DOHH2 (cell line): ENCODE data around the gene ETF1.

Experiments
- H3F3A ChIP-seq: fragments of 200-600 bp; sonication (generic), shearing (Covaris generic); 2 replicates; pipeline ENCODE4 v1.6.0; 2016; ENCODE audit warnings: antibody characterized with exemption, mild to moderate bottlenecking; ENCODE audit not compliant: control insufficient read depth, insufficient read depth
- H3K27ac ChIP-seq: fragments of 200-600 bp; sonication (generic); 2 replicates; pipeline ENCODE4 v1.5.1; 2014; ENCODE audit warnings: low read depth, mild to moderate bottlenecking, low read length, moderate library complexity
- H3K27me3 ChIP-seq: fragments of 200-600 bp; sonication (generic); 2 replicates; pipeline ENCODE4 v1.6.1; 2014; ENCODE audit warnings: mild to moderate bottlenecking, low read length, mixed read lengths; ENCODE audit not compliant: control insufficient read depth
- H3K36me3 ChIP-seq: fragments of 200-600 bp; sonication (generic); 2 replicates; pipeline ENCODE4 v1.6.1; 2014; ENCODE audit warnings: mild to moderate bottlenecking, low read length, moderate library complexity, mixed read lengths; ENCODE audit not compliant: control insufficient read depth
- H3K4me1 ChIP-seq: fragments of 200-600 bp; sonication (generic); 2 replicates; pipeline ENCODE4 v1.6.1; 2014; ENCODE audit warnings: mild to moderate bottlenecking, low read length, mixed read lengths; ENCODE audit not compliant: control insufficient read depth
- H3K4me2 ChIP-seq: fragments of 200-600 bp; sonication (generic); 2 replicates; pipeline ENCODE4 v1.6.0; 2014; ENCODE audit warnings: mild to moderate bottlenecking, low read length, moderate library complexity
- H3K4me3 ChIP-seq: fragments of 200-600 bp; sonication (generic); 2 replicates; pipeline ENCODE4 v1.5.1; 2014; ENCODE audit warnings: mild to moderate bottlenecking, low read length, mixed read lengths
- H3K79me2 ChIP-seq: fragments of 200-600 bp; sonication (generic); 2 replicates; pipeline ENCODE4 v1.6.1; 2014; ENCODE audit warnings: mild to moderate bottlenecking, low read length, mixed read lengths; ENCODE audit not compliant: control insufficient read depth
- H3K9me2 ChIP-seq: fragments of 200-600 bp; sonication (generic); replicated peaks from 2 replicates; pipeline ENCODE4 v1.6.1; 2014; ENCODE audit warnings: mild to moderate bottlenecking, low read length, mixed read lengths; ENCODE audit not compliant: control insufficient read depth
- H3K9me3 ChIP-seq: fragments of 200-600 bp; sonication (generic); 2 replicates; pipeline ENCODE4 v1.6.1; 2014; ENCODE audit warnings: antibody characterized with exemption, low read length, mixed read lengths; ENCODE audit not compliant: control insufficient read depth, insufficient read depth
- H4K20me1 ChIP-seq: fragments of 200-600 bp; sonication (generic); 2 replicates; pipeline ENCODE4 v1.6.0; 2014; ENCODE audit warnings: low read depth, mild to moderate bottlenecking, antibody characterized with exemption, low read length, moderate library complexity; ENCODE audit not compliant: control insufficient read depth, insufficient read depth
- EZH2phosphoT487 ChIP-seq: fragments of 200-600 bp; sonication (generic); IDR thresholded peaks from 2 replicates; pipeline ENCODE4 v1.6.1; 2017; ENCODE audit warnings: borderline replicate concordance, mild to moderate bottlenecking, antibody characterized with exemption, low read length, moderate library complexity, mixed read lengths
- TF ChIP-seq, protein P1 (sequence below): fragments of 200-600 bp; sonication (generic); IDR thresholded peaks from one replicate; pipeline ENCODE4 v1.5.1; 2014; ENCODE audit warnings: antibody characterized with exemption, mild to moderate bottlenecking, low read depth, low read length; ENCODE audit not compliant: poor library complexity, severe bottlenecking

The ETF1 gene

DNA sequence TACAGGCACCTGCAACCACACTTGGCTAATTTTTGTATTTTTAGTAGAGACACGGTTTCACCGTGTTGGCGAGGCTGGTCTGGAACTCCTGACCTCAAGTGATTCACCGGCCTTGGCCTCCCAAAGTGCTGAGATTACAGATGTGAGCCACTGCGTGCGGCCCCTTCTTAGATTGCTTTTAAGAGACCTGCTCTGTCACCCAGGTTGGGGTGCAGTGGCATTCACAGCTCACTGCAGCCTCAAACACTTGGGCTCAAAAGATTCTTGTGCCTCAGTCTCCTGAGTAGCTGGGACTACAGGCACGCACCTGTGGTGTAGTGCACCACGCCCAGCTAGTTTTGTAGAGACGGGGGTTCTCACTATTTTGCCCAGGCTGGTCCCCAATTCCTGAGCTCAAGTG lies 21.2 kb upstream of the ETF1 start:
- Histone ChIP-seq H3K4me1 (no peaks in the 10 kb centered on the region), H3K79me2 (peaks cover 86% of the 10 kb centered on the region), H4K20me1 (peaks cover 24% of the 10 kb centered on the region; the same call in 1 of the 2 replicates), H3K9me3 (no peaks in the 10 kb centered on the region), H3K4me3 (no peak overlapping the region), H3K36me3 (peaks cover 95% of the 10 kb centered on the region), H3K27me3 (no peaks in the 10 kb centered on the region), H3K4me2 (no peak overlapping the region), H3K27ac (no peak overlapping the region), H3K9me2 (no peaks in the 10 kb centered on the region), H3F3A (peaks cover 22% of the 10 kb centered on the region)
- no peak for TF ChIP-seq EZH2phosphoT487
- TF ChIP-seq, protein P1, sequence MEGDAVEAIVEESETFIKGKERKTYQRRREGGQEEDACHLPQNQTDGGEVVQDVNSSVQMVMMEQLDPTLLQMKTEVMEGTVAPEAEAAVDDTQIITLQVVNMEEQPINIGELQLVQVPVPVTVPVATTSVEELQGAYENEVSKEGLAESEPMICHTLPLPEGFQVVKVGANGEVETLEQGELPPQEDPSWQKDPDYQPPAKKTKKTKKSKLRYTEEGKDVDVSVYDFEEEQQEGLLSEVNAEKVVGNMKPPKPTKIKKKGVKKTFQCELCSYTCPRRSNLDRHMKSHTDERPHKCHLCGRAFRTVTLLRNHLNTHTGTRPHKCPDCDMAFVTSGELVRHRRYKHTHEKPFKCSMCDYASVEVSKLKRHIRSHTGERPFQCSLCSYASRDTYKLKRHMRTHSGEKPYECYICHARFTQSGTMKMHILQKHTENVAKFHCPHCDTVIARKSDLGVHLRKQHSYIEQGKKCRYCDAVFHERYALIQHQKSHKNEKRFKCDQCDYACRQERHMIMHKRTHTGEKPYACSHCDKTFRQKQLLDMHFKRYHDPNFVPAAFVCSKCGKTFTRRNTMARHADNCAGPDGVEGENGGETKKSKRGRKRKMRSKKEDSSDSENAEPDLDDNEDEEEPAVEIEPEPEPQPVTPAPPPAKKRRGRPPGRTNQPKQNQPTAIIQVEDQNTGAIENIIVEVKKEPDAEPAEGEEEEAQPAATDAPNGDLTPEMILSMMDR, result no peak

DNA sequence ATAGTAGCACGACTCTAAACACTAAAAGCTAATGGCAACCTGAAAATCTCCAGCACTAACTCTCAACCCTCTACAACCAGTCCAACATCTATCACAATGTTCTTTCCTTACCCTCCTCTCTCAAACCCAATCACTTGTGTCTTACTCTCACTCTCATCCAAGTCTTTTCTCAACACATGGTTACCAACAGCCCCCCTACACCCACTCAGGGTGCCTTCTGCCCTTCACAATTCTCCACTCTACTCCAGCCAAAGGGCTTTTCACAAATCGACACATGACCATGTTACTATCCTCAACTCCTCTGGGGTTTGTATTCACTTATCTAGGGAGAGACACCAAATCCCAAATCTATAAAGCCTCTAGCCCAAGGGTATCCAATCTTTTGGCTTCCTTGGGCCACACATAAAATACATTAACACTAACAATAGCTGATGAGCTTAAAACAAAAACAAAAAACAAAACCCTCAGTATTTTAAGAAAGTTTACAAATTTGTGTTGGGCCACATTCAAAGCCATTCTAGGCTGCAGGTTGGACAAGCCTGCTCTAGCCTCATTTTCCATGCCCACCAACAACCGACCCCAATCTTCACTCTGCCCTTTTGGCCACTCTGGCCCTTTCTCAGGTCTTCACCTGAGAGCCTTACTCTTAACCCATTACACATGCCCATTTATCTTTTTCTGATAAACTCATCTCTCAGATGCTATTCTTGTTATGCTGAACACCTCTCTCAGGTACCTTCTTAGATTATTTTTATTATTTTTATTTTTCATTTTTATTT lies 20.5 kb upstream of the ETF1 start:
- Histone ChIP-seq H3K9me2 (no peaks in the 10 kb centered on the region), H3K4me2 (no peak overlapping the region), H3K27ac (no peak overlapping the region), H3K4me1 (no peaks in the 10 kb centered on the region), H3F3A (peaks cover 21% of the 10 kb centered on the region), H3K36me3 (peaks cover 95% of the 10 kb centered on the region), H3K9me3 (no peaks in the 10 kb centered on the region), H3K27me3 (no peaks in the 10 kb centered on the region), H3K79me2 (peaks cover 81% of the 10 kb centered on the region), H3K4me3 (no peak overlapping the region), H4K20me1 (peaks cover 27% of the 10 kb centered on the region; the same call in 1 of the 2 replicates)
- TF ChIP-seq, protein P1, result no peak
- no peak for TF ChIP-seq EZH2phosphoT487

DNA sequence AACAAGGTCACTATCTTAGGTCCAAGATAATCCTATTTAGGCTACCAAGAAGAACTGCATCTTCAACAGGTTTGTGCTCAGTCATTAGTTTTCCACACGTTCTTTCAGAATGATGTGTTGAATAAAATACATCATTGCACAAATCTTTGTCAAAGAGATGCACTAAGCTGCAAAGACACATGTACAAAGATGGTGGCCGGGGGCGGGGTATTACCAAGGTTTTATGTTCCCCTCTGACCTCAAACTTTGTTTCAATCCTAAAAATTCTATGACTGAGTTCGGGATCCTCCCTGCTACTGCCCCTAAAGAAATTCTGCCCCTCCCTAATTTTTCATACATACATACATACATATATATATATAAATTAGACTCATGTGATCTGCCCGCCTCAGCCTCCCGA lies 17.9 kb upstream of the ETF1 start:
- Histone ChIP-seq H3K4me2 (no peak overlapping the region), H4K20me1 (peaks cover 27% of the 10 kb centered on the region; the same call in 1 of the 2 replicates), H3F3A (peaks cover 41% of the 10 kb centered on the region), H3K79me2 (peaks cover 55% of the 10 kb centered on the region), H3K4me3 (no peak overlapping the region), H3K4me1 (no peaks in the 10 kb centered on the region), H3K9me2 (no peaks in the 10 kb centered on the region), H3K27me3 (no peaks in the 10 kb centered on the region), H3K9me3 (no peaks in the 10 kb centered on the region), H3K27ac (no peak overlapping the region), H3K36me3 (peaks cover 95% of the 10 kb centered on the region)
- TF ChIP-seq, protein P1, result no peak
- TF ChIP-seq EZH2phosphoT487, result no peak
